ENCODE results near the gene NCOA5.
A peak's percentile ranks its signal among the peaks of the same experiment; 100 is the strongest.

NCOA5 gene

DNA sequence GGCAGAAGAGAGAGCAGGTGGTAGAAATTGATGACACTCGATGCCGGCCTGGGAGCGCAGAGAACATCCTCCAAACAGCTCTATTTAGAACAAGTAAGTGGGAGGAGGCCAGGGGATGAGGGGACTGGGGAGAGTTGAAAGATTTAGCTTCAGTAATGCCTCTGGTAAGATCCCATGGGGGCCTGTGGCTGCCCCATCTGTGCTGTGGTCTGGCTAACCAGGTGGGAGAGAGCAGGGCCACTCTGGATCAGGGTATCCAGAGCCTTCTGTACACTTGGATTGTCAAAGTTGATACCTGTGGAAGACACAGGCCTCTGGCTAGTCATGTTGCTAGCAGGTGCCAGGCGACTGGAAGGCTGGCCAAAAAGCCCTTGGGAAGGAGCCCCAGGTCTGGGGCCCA, 27.6 kb downstream of the NCOA5 start:
- no peak for DNase-seq (ENCODE audit: low spot score)

DNA sequence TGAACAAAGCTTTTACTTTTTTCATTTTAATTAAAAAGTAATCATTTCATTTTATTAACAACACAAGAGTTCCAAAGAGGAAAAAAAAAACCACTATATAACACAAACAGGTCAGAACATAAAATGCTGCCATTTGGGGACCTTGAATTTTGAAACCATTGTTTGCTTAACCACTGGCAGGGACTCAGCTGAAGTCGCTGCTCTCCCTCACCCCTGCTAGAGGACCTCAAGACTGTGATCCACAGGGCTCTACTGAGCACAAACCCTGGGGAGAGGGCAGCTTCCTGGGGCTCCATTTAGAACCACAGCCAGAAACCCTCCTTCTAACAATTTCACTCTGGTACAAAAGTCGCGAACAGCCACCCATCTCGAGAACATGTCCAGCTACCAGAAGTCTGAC, 28.8 kb downstream of the NCOA5 start:
- DNase-seq (ENCODE audit: low spot score) = no peak

DNA sequence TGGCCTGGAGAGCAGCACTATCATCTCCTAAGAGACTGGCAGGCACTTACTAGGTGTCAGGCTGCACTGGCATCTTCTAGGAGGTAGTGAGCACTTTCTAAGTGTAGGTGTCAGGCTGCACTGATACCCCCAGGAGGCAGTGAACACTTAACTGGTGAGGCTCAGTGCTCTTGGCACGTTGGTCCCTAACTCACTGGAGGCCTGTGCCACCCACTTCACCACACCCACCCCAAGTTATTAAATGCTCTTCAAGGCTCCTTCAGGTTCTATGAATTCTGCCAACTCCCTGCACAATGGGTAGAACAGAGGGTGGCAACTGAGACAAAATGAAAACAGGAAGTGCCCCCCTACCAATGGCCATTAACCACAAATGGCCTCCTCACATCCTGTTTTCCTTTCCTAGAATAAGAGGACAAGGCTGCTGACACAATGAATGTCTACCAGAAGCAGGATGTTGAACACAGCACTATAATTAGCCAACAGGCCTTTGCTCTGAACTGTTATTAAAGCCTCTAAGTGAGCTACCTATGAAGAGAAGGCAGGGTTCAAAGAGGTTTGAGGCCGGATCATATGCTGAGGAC, 29.4 kb downstream of the NCOA5 start:
- no peak for DNase-seq (ENCODE audit: low spot score)

DNA sequence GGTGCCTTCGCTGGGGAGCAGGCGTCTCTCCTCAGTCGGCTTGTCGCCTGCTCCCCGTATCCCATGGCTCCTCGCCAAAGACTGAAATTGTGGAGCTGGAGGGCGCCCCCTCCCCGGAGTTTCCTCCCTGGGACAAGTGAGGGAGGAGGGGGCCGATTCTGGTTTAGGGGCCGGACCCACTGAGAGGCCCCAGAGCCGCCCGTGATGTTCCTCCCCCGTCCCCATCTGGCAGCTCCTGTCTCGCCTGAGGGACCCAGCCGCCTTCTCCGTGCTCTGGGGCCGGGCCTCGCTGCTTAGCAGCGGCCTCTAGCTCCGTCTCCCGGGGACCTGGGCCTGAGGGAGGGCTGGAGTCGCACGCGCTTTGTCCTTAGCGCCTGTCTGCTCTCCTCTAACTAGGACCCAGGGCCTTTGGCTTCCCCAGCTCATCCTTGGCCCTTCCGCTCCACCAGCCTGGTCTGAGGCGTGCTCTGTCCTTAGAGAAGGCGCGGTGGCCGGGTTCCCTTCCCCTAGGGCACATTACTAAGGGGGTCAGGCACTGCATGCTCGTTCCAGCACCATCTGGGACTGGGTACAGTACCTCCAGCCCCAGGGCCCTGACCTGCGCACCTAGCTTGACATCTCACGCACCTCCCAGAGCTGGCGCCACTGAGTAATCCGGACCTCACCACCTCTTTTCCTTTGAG, 31.0 kb downstream of the NCOA5 start:
- DNase-seq (ENCODE audit: low spot score) = peak; percentile 45

DNA sequence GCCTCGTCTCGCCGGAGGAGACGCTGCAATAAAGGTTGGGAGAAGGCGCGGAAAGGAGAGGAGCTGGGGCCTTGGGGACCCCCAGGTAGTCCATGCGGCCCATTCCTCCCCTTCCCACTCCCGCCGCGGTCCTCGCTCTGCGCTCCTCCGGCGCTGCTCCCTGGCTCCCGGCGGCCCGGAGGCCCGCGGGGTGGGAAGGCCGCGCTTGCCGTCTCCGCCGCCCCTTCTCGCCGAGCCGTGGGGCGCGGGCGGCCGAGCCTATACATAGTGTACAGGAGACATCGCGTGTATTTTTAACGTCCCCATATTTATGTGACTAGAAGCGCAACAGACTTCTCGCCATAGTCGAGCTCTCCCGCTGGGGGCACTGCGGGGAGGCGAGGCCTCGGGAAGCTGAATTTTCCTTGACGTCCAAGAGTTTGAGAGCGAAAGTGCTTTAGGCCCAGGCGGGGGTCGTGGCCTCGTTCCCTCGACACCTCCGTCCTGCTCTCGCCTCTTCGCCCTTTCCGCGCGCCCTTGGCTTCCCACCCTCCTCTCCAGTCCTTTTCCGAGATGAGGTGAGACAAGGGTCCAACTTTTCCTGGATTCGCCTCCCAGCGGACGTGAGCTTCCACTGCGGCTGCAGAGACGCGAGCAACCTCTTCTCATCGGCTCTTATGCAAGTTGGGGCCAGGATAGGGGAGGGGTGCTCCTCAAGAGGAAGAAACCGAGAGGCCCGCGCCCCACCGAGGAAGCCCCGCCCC, 31.7 kb downstream of the NCOA5 start:
- peak; percentile 55 for DNase-seq (ENCODE audit: low spot score)

DNA sequence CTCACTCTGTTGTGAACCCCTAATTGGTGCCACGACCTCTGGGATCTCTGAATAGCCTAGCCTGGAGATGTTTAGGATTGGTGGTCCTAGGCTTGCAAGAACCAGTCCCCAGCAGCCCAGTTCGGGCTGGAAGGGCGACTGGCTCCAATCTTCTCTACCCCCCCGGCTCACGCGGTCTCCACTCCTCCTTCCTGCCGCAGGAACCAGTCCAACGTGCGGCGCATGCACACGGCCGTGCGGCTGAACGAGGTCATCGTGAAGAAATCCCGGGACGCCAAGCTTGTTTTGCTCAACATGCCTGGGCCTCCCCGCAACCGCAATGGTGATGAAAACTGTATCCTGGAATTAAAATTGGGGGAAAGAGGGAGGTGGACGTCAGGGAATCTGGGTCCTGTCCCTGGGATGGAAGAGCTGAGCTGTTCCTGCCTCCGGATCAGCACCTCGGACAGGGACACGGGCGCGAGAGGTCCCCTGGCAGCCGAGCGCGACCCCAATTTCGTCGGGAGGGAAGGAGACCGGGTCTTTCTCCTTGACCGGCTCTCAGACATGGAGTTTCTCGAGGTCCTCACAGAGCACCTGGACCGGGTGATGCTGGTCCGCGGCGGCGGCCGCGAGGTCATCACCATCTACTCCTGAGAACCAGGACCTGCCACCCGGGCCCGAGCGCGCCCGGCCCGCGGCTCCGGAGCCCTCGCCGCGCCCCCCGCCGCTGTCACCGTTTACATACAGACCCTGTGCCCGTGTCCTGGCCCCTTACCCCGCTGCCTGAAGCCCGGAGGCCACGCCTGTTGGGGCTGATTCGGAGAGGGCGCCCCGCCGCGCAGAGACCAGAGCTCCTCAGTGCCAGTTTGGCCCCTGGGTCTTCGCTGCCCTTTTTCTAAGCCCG, 32.5 kb downstream of the NCOA5 start:
- peak; percentile 80 for DNase-seq (ENCODE audit: low spot score)

DNA sequence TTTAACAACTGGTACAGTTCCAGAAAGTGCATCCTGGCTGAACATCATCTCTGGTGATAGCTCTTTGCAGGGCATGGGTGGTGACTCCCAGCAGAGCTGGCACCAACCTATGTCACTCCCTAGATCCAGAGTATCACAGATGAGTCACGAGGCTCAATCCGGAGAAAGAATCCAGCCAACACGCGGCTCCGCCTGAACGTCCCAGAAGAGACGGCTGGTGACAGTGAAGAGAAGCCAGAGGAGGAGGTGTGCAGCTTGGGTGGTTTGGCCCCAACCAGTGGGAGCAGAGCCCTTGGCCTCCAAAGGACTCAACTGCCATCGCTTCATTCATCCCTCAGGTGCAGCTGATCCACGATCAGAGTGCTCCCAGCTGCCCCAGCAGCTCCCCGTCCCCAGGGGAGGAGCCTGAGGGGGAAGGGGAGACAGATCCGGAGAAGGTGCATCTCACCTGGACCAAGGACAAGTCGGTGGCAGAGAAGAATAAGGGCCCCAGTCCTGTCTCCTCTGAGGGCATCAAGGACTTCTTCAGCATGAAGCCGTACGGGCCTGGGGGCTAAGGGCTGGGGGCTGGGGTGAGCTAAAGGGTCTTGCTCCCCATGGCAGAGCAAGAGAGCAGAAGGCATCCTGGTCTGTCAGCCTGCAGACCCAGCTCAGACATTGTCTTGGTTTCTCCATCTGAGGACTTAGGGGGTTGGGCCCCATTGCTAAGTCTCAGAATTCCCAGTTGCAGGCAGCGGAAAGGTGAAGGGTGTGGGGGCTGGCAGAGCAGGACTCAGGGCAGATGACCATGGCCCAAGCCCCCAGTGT, 33.5 kb downstream of the NCOA5 start:
- no peak for DNase-seq (ENCODE audit: low spot score)

DNA sequence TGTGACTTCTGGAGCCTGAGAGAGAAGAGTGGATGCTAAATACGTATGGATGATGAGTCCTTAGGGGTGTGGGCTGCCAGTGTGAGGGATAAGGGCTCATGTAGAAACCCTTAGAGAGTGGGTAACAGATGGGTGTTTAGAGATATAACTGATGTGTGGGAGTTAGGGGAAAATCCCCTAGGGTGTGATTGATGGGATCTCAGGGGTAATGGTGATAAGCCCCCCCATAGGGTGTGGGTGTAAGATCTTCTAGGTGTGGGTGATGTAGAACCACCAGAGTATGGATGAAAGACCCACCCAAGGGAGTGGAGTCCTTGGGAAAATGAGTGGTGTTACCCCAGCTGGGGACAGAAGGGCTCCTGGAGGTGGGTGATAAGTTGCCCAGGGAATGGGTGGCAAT, 34.5 kb downstream of the NCOA5 start:
- no peak for DNase-seq (ENCODE audit: low spot score)

DNA sequence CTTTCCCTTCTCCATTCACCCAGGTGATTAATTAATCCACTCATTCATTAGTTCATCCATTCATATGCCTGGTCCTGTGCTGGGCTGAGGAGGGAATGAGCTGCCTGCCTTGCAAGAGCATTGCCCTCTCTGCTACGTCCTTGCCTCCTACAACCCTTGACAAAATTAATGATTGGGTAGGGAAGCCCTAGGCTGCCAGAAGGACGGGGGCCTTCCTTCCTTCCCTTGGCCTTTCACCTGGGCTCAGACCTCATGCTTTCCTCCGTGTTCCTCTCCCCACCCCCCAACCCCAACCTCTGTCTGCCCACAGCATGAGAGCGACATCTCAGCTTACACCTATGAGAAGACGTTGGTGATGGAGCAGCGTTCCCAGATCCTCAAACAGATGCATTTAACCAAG, 35.2 kb downstream of the NCOA5 start:
- no peak for DNase-seq (ENCODE audit: low spot score)

DNA sequence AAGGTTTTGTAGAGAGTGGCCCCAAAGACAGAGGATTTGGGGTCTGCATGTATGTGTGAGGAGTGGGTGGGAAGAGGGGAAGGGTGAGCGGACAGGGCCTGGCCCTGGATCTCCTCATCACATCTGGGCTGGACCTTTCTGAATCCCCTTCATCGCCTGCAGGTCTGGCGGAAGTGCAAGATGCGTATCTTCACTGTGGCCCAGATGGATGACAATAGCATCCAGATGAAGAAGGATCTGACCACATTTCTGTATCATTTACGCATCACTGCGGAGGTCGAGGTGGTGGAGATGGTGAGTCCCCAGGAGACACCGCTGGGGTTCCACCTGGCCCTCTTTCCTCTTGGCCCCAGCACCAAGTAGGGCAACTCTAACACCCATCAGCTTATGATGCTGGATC, 36.3 kb downstream of the NCOA5 start:
- DNase-seq (ENCODE audit: low spot score) = no peak

DNA sequence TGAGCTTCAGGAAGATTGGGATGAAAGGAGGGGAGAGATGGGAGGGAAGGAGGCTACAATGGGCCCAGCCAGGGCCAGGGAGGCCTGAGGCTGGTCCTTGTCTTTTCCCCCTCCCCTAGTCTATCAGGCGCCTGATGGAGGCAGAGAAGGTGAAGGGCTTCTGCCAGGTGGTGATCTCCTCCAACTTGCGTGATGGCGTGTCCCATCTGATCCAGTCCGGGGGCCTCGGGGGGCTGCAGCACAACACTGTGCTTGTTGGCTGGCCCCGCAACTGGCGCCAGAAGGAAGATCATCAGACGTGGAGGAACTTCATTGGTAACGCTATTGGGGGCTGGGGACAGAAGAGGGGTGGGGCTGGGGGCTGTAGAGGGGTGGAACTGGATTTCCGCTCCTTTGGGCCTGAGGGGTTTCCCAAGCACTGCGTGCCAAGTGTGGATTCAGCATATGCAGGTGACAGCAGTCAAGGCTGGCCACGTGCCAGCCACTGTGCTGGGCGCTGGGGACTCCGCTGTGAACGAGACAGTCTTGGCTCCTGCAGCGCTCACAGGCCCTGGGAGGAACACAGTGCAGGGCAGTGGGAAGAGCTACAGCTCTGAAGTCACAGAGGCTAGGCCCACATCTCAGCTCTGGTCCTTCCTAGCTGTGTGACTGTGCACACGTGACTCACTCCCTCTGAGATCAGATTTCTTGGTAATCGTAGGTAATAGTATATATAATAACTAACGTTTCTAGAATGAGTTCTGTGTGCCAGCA, 38.0 kb downstream of the NCOA5 start:
- no peak for DNase-seq (ENCODE audit: low spot score)

DNA sequence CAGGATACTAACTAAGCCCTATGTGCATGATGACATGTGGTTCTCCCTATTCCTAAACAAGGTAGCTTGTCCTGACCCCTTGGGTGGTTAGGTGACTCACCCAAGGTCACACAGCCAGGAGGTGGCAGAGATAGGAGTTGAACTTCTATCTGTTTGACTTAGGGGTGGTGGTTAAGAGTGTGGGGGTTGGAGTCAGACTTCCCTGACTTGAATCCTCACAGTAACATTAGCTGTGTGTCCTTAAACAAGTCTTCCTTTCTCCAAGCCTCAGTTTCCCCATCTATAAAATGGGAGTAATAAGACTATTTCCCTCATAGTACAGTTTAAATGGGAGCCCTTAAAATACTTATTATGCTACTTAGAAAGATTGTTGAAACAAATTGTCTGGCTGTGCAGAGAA, 38.9 kb downstream of the NCOA5 start:
- no peak for DNase-seq (ENCODE audit: low spot score)

DNA sequence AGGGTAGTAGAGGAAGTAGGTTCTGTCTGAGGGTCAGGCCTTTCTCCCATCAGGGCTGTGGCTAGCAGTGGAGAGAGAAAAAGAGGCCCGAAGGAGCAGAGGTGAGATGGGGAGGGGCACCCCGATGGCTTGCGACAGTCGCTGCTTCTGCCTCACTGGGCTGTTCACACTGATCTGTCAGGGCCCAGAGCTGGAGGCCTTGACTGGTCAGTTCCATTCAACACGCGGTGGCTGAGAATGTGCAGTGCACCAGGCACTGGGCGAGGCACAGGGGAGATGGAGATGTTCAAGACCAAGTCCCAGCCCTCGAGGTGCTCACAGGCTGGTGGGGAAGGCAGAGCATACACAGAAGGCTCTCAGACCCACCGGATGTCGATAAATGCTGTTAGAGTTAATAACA, 39.3 kb downstream of the NCOA5 start:
- DNase-seq (ENCODE audit: low spot score) = no peak

DNA sequence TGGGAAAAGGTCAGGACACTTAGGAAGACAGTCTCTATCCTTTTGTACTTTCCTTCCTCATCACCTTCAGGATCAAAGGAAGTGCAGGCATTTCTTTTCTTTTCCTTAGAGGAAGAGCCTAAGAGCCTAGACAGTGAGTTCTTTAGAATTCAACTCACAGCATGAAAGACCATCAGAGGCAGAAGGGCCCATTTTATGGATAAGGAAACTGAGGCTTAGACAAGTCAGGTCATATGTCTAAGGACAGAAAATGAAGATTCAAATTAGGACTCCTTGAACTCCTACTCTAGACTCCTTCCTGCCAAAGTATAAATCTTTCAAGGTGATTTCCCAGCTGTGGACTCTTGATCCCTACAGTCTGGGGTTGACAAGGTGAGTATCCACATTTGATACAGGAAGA, 39.9 kb downstream of the NCOA5 start:
- no peak for DNase-seq (ENCODE audit: low spot score)

DNA sequence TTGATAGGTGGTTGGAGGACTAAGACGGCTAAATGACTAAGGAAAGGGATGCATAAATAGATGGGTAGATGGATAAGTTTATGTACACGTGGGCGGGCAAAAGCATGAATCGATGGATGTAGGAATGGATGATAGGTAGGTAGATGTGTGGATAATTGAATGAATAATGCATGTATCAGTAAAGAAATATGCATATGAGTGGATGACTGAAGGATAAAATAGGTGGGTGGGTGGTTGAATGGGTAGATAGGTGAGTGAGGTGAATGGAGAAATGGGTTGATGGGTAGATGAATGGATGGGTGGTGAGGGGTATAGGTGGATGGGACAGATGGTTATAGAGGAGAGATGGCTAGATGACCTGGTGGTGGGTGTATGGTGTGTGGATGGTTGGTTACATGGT, 40.6 kb downstream of the NCOA5 start:
- DNase-seq (ENCODE audit: low spot score) = no peak

DNA sequence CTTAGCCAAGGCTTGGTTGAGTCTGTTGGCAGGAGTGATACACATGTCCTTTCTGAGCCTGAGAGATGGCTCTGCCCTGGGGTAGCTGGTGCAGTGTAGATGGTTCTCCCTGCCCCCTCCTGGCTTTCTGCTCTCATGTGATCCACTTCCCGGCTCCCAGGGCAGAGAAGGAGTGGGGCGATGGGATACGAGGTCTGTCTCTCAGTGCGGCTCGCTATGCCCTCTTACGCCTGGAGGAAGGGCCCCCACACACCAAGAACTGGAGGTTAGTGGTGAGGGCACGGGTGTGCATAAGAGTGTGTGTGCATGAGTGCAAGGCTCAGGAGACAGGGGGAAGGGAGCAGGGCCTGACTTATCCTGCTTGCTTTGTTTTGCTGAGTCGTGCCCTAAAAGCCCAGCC, 41.9 kb downstream of the NCOA5 start:
- DNase-seq (ENCODE audit: low spot score) = no peak

DNA sequence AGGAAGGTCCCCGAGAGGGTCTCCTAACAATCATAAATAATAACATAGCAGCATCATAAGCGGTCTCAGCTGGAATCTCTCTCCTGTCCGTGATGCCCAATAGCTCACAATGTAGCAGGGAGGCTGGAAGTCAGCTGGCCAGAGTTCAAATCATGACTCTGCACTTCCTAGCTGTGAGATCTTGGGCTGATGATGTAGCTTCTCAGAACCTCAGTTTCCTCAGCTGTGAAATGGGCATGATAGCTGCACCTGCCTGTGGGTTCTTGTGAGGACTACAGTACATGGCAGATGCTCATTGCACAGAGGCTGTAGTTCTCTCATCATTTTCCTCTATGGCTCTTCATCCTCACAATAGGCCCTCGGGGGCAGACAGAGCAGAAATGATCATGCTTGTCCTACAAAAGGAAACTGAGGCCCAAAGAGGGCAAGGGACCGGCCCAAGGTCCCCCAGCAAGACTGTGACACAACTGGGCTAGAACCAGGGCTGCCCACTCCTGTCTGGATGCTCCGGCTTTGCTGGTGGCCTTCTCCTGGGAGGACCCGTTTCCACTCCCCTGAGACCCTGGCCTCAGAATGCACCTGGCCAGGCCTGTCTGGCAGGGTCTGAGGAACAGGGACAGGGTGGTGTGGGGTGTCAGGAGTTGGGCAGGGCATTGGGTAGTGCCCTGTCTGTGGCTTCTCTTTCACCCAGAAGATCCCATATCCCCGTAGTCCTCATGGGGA, 43.0 kb downstream of the NCOA5 start:
- no peak for DNase-seq (ENCODE audit: low spot score)

DNA sequence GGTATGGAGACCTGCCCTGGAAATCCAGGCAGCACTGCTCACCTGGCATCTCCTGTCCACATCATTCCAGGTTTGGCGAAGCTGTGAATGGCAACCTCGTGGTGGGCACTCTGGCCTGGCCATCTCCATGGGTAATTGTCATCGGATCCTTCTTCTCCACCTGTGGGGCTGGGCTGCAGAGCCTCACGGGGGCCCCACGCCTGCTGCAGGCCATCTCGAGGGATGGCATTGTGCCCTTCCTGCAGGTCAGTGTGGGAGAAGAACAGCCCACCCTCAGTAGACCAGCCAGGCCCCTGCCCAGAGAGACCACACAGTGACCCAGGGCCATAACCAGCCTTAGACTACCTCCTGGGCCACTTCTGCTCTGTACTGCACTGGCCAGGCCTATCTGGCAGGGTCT, 44.9 kb downstream of the NCOA5 start:
- no peak for DNase-seq (ENCODE audit: low spot score)

DNA sequence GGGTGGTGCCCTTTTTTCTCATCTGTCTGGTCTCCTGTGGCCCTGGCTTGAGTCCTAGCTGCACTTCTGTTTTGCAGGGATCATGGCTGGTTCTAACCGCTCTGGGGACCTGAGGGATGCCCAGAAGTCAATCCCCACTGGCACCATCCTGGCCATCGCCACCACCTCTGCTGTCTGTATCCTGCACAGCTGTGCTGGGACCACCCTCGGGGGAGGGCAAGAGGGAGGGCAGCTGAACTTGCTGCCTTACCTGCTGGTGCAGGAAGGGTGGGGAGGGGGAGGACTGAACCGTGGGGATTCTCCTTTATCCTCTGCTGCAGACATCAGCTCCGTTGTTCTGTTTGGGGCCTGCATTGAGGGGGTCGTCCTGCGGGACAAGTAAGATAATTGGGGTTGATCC, 46.2 kb downstream of the NCOA5 start:
- no peak for DNase-seq (ENCODE audit: low spot score)

DNA sequence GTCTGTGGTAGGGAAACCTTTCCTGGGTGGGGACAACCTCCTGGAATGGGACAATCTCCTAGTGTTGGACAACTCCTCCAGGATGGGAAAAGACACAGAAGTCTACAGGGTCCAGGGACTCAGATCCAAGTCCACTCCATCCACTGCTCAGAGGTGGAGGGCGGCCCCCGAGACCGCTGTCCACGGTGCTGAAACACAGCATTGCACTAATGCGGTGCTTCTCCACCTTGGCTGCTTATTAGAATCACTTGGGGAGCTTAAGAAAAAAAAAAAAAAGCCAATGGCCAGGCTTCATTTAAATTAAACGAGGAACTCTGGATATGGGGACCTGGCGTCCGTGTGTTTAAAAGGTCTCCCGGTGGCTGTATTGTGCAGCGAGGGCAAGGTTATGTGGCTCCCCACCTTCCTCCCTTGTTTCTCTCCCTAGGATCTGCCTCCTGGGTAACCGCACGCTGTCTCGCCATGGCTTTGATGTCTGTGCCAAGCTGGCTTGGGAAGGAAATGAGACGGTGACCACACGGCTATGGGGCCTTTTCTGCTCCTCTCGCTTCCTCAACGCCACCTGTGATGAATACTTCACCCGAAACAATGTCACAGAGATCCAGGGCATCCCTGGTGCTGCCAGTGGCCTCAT, 48.7 kb downstream of the NCOA5 start:
- DNase-seq (ENCODE audit: low spot score) = peak; percentile 51

Data from AG20443 (cell line).